Panc1 (cell line): ENCODE measurements around the gene WNT3A. TPM values are rescaled to one million over a fixed set of nuclear protein-coding genes. Genes with fewer than 3 reads are reported as not detected.
A peak's percentile ranks its signal among the peaks of the same experiment; 100 is the strongest.

Experiments used
- ATAC-seq: fragments of 200-7000 bp; cut with Tn5 transposase; 2 replicates; pipeline ENCODE4 v1.9.1; 2020; ENCODE audit warnings: mild to moderate bottlenecking, moderate library complexity
- BruUV-seq: library from RNA; stranded (reverse); fragments of 400-500 nt; replicated peaks from 2 replicates; lab custom pipeline; 2021; lab: Mats Ljungman, UMichigan
- CTCF ChIA-PET: fragments of 300-600 bp; sonication (Branson Sonifier 250); formaldehyde crosslinking; loops from one replicate; lab custom pipeline; 2022; ENCODE audit warnings: antibody characterized with exemption; lab: Charles Lee
- POLR2A ChIA-PET: fragments of 300-600 bp; sonication (Branson Sonifier 250); formaldehyde crosslinking; loops from one replicate; lab custom pipeline; 2022; ENCODE audit warnings: antibody characterized with exemption; lab: Charles Lee
- DNase-seq: peaks from one replicate; pipeline ENCODE4 v3.0.0-alpha.2; 2010; ENCODE audit warnings: low read depth, low spot score
- H3K27ac ChIP-seq: 2 replicates; pipeline ENCODE4 v1.5.1; 2011; ENCODE audit warnings: mild to moderate bottlenecking, low read length, inconsistent platforms
- H3K27me3 ChIP-seq: fragments of 200-500 bp; sonication (Bioruptor generic); 2 replicates; pipeline ENCODE4 v1.6.0; 2014; ENCODE audit warnings: low read length, inconsistent platforms; ENCODE audit not compliant: control insufficient read depth, insufficient read depth
- H3K36me3 ChIP-seq: fragments of 200-500 bp; sonication (Bioruptor generic); 2 replicates; pipeline ENCODE4 v1.5.1; 2014; ENCODE audit warnings: inconsistent platforms, mild to moderate bottlenecking, low read length, moderate library complexity; ENCODE audit not compliant: control insufficient read depth, insufficient read depth
- H3K4me1 ChIP-seq: 2 replicates; pipeline ENCODE4 v1.5.1; 2011; ENCODE audit warnings: inconsistent platforms, mild to moderate bottlenecking, low read length, moderate library complexity; ENCODE audit not compliant: control insufficient read depth, insufficient read depth
- H3K4me3 ChIP-seq, 2 experiments: 2 replicates each; pipeline ENCODE4 v1.5.1; 2011 to 2012; ENCODE audit warnings: low read depth in 2 of 2, low read length in 2 of 2, mild to moderate bottlenecking in 2 of 2, inconsistent platforms in 1 of 2, moderate library complexity in 1 of 2
- H3K9me3 ChIP-seq: fragments of 200-500 bp; sonication (Bioruptor generic); 2 replicates; pipeline ENCODE4 v1.5.1; 2014; ENCODE audit warnings: low read depth, mild to moderate bottlenecking, inconsistent platforms, low read length, moderate library complexity; ENCODE audit not compliant: control insufficient read depth, insufficient read depth
- POLR2AphosphoS5 ChIP-seq: IDR thresholded peaks from 2 replicates; pipeline ENCODE4 v1.6.1; 2012; ENCODE audit warnings: mild to moderate bottlenecking, low read depth, low read length, moderate library complexity
- SIN3A ChIP-seq: IDR thresholded peaks from 2 replicates; pipeline ENCODE4 v1.6.1; 2012; ENCODE audit warnings: low read depth, mild to moderate bottlenecking, low read length, moderate library complexity, borderline replicate concordance; ENCODE audit not compliant: insufficient read depth
- TCF7L2 ChIP-seq: IDR thresholded peaks from 2 replicates; pipeline ENCODE4 v1.6.1; 2011; ENCODE audit warnings: mild to moderate bottlenecking, low read depth, low read length, inconsistent platforms
- in situ Hi-C: cut with HindIII; loops from 2 replicates; pipeline ENCODE4 v1.10.0; 2016; ENCODE audit warnings: low sequenced_read_pairs, low pct_unique_long_range_greater_than_20kb
- intact Hi-C: fragments of 100-400 bp; cut with micrococcal nuclease; formaldehyde crosslinking; loops from one replicate; pipeline ENCODE4 v1.10.0; 2022; ENCODE audit not compliant: unreplicated experiment
- total RNA-seq: library from RNA; stranded (reverse); gene quantifications from one replicate; pipeline ENCODE4 v1.2.1, GENCODE V29; 2021; ENCODE audit not compliant: unreplicated experiment
- TF ChIP-seq, protein P1 (sequence below): fragments of 450-650 bp; IDR thresholded peaks from 2 replicates; pipeline ENCODE4 v1.5.1; 2017; ENCODE audit warnings: mild to moderate bottlenecking
- TF ChIP-seq, protein P2 (sequence below), 2 experiments: IDR thresholded peaks; 2 replicates each; pipeline ENCODE4 v1.6.1; 2011 to 2012; ENCODE audit warnings: low read depth in 2 of 2, control low read depth in 1 of 2, low read length in 1 of 2, mild to moderate bottlenecking in 1 of 2, moderate library complexity in 1 of 2; ENCODE audit not compliant: insufficient read depth in 1 of 2

Gene WNT3A
- total RNA-seq, 1 experiment from 2014 or later, result not detected

DNA sequence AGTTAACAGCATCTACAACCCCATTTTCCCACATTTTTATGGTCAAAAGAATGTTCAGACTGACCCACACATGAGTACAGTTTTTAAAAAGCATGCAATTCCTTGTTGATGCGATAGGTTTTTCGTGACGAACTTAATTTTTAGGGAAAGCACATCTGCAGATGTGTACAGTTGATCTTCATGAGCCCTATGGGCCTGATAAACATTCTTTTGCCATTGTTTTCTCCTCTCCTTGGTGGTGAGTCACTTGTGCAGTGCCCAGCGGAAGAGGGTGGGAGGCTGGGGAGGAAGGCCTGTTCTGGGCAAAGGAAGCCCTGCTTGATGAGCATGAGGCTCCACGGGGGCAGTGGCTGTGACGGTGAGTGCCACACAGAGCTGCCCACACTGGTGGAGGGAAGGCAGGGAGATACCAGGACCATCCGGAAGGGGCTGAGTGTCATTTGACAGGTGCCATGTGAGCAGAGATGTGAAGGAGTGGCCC, 81.0 kb downstream of the WNT3A start:
- Histone ChIP-seq H3K36me3 (peaks cover 7% of the 10 kb centered on the region; the same call in 1 of the 2 replicates), H3K27ac (peak overlapping the region; percentile 39), H3K4me3 (peak overlapping the region in 1 of 2 experiments; percentile 25; a peak in 2 of 4 replicates), H3K27me3 (no peaks in the 10 kb centered on the region), H3K4me1 (peaks cover 68% of the 10 kb centered on the region), H3K9me3 (no peaks in the 10 kb centered on the region)
- ChIA-PET CTCF (interaction anchor here (0.8 to 1.4 kb wide), 2 partner anchors 77 to 88 kb away, joined by 3 to 8 read pairs; no protein-coding TSS in a partner anchor), POLR2A (no interaction called here)
- BruUV-seq, result no TSS peak
- in situ Hi-C loops, result no loop called here
- no peak for DNase-seq
- peak; percentile 52; the same call in 1 of the 2 replicates for ATAC-seq
- intact Hi-C loops, result no loop called here
- no peak for TF ChIP-seq POLR2AphosphoS5
- TF ChIP-seq, protein P1, sequence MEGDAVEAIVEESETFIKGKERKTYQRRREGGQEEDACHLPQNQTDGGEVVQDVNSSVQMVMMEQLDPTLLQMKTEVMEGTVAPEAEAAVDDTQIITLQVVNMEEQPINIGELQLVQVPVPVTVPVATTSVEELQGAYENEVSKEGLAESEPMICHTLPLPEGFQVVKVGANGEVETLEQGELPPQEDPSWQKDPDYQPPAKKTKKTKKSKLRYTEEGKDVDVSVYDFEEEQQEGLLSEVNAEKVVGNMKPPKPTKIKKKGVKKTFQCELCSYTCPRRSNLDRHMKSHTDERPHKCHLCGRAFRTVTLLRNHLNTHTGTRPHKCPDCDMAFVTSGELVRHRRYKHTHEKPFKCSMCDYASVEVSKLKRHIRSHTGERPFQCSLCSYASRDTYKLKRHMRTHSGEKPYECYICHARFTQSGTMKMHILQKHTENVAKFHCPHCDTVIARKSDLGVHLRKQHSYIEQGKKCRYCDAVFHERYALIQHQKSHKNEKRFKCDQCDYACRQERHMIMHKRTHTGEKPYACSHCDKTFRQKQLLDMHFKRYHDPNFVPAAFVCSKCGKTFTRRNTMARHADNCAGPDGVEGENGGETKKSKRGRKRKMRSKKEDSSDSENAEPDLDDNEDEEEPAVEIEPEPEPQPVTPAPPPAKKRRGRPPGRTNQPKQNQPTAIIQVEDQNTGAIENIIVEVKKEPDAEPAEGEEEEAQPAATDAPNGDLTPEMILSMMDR, result no peak
- TF ChIP-seq SIN3A, result no peak
- TF ChIP-seq, protein P2, sequence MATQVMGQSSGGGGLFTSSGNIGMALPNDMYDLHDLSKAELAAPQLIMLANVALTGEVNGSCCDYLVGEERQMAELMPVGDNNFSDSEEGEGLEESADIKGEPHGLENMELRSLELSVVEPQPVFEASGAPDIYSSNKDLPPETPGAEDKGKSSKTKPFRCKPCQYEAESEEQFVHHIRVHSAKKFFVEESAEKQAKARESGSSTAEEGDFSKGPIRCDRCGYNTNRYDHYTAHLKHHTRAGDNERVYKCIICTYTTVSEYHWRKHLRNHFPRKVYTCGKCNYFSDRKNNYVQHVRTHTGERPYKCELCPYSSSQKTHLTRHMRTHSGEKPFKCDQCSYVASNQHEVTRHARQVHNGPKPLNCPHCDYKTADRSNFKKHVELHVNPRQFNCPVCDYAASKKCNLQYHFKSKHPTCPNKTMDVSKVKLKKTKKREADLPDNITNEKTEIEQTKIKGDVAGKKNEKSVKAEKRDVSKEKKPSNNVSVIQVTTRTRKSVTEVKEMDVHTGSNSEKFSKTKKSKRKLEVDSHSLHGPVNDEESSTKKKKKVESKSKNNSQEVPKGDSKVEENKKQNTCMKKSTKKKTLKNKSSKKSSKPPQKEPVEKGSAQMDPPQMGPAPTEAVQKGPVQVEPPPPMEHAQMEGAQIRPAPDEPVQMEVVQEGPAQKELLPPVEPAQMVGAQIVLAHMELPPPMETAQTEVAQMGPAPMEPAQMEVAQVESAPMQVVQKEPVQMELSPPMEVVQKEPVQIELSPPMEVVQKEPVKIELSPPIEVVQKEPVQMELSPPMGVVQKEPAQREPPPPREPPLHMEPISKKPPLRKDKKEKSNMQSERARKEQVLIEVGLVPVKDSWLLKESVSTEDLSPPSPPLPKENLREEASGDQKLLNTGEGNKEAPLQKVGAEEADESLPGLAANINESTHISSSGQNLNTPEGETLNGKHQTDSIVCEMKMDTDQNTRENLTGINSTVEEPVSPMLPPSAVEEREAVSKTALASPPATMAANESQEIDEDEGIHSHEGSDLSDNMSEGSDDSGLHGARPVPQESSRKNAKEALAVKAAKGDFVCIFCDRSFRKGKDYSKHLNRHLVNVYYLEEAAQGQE (IDR thresholded peaks at IDR 0.05; ENCODE audit: insufficient read depth in 1 of 2, low read depth in 2 of 2, low read length in 1 of 2), result no peak
- no peak for TF ChIP-seq TCF7L2

DNA sequence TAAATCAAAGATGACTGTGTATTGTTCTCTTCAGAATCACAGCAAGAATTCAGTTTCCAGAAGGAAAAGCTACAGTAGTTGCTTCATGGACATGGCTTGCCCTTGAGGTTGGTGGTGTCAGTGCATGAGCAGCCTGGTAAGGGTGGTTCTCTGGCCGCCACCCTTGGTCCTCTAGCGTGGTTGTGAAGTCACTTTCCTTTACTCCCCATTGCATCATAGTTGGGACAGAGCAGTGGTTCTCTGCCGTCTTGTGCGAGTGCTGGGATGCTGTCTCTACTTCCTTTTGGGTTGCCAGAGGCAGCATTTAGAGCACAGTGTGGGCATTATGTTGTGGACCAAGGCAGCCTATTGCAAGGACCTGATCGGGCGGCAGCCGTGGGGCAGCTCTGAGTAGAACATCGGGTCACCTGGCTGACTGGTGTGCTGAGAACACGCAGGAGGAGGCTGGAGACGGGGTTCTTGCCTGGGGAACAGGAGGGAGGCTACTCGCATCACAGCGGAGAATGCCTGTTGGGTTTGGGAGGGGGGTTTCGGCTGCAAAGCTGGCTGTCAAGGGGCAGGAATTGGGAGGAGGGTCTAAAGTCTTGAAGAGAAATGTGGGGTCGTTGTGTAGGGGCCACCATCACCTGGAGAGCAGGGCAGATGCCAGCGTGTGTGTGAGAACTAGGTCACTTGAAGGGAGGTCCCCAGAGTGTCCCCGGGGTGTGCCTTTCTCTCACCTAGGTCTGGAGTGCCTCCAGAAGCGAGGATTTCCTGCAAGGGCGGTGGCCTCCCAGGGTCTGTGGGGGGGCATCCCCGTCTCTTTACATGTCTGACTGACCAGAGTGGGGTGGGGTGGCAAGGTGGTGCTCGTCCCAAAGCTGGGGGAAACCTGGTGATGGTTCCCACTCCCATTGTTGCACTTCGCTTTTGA, 82.0 kb downstream of the WNT3A start:
- in situ Hi-C loops (no loop called here), intact Hi-C loops (no loop called here)
- TF ChIP-seq SIN3A (no peak), POLR2AphosphoS5 (no peak), TCF7L2 (no peak)
- TF ChIP-seq, protein P2 (IDR thresholded peaks at IDR 0.05; ENCODE audit: insufficient read depth in 1 of 2, low read depth in 2 of 2, low read length in 1 of 2), result no peak
- TF ChIP-seq, protein P1, result no peak
- H3K36me3 ChIP-seq, result peaks cover 3% of the 10 kb centered on the region; the same call in 1 of the 2 replicates
- peaks cover 68% of the 10 kb centered on the region for H3K4me1 ChIP-seq
- no TSS peak for BruUV-seq
- DNase-seq, result no peak
- no peak for ATAC-seq
- no peak overlapping the region for H3K4me3 ChIP-seq
- ChIA-PET POLR2A (no interaction called here), CTCF (no interaction called here)
- H3K9me3 ChIP-seq, result no peaks in the 10 kb centered on the region
- H3K27me3 ChIP-seq, result no peaks in the 10 kb centered on the region
- H3K27ac ChIP-seq, result peak overlapping the region; percentile 25; the same call in 1 of the 2 replicates
